GM21381 (cell line): ENCODE measurements around the gene VSTM2L.

ENCODE experiments used
- ATAC-seq: cut with Tn5 transposase; IDR thresholded peaks from one replicate; pipeline ENCODE4 v1.9.1; 2021; ENCODE audit warnings: mild to moderate bottlenecking, moderate library complexity; ENCODE audit not compliant: unreplicated experiment

VSTM2L gene

DNA sequence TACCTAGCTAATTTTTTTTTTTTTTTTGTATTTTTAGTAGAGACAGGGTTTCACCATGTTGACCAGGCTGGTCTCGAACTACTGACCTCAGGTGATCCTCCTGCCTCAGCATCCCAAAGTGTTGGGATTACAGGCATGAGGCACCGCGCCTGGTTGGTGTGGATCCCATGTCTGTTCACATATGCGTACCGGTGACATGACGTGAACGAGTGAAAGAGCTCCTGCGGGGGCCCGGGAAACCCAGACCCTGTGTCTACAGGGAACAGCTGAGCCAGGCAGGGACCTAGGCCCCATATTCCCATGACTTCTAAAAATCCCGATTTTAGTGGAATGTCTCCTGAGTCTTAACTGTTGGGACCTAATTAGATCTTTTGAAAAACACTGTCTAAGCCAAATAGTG lies 33.1 kb downstream of the VSTM2L start:
- ATAC-seq = no peak

DNA sequence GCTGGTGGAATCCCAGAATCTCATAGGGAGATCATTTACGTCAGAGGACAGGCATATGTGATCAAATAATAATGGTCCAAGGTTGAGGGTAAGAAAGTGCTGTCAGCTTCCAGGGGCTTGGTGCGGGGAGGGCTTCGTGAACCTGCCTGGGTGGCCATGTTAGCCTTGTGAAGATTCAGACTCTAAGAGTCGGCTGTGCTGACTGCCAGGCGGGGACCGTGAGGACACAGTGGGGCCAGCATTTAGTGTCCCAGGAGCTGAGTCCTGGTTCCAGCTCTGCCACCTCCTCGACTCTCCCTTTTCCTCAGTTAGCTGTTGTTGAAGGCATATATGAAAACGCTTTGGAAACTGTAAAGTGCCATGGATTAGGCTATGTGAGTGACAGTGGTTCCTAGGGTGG lies 33.5 kb downstream of the VSTM2L start:
- ATAC-seq = no peak

DNA sequence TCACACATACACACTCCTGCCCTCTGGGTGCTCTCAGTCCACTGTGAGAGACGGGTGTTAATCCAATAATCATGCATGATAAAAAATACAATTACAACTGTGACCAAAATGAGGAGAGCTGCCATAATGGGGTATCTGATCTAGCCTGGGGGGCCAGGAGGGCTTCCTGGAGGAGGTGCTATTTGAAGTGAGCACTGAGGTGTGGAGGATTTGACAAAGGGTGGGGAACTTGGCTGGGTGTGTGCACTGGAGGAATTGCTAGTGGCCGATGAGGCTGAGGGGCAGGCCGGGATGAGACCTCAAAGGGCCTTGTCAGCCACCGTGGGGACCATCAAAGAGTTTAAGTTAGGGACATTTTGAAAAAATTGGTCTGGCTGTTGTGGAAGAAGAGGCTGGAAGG lies 34.8 kb downstream of the VSTM2L start:
- no peak for ATAC-seq

DNA sequence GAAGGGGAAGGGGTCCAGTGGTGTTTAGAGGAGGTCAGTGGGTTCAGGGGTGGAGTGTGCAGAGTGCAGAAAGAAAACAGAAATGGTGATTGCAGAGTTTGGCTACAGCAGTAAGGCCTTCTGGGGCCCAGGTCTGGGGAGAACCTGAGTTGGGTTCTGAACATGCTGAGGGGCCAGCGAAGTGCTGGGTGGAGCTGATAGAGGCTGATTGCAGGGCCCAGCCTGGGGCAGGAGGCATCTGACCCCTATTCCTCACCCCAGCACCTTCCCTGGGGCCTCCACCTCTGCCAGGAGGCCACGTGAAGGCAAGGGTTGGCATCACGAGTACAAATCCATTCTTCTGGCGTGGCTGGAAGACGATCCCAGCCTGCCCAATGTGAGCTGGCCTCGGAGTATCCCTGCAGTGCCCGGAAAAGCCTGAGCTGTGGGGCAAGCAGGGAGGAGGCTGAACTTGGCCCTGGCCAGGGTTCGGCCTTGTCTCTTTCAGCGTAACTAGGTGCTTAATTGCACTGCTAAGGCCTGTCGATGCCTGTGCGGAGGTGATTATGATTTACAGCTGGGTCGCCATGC lies 35.3 kb downstream of the VSTM2L start:
- ATAC-seq = no peak

DNA sequence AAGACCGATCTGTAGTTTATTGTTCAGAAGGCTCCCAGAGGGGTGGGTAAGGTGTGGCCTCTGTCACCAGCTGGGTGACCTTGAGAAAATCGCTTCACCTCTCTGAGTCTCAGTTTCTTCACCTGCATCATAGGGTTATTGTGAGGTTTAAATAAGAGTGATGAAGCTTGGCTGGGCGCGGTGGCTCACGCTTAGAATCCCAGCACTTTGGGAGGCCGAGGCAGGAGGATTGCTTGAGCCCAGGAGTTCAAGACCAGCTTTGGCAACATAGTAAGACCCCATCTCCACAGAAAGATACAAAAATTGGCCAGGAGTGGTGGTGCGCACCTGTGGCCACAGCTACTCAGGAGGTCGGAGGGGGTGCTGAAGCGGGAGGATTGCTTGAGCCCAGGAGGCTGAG lies 36.0 kb downstream of the VSTM2L start:
- ATAC-seq = no peak

DNA sequence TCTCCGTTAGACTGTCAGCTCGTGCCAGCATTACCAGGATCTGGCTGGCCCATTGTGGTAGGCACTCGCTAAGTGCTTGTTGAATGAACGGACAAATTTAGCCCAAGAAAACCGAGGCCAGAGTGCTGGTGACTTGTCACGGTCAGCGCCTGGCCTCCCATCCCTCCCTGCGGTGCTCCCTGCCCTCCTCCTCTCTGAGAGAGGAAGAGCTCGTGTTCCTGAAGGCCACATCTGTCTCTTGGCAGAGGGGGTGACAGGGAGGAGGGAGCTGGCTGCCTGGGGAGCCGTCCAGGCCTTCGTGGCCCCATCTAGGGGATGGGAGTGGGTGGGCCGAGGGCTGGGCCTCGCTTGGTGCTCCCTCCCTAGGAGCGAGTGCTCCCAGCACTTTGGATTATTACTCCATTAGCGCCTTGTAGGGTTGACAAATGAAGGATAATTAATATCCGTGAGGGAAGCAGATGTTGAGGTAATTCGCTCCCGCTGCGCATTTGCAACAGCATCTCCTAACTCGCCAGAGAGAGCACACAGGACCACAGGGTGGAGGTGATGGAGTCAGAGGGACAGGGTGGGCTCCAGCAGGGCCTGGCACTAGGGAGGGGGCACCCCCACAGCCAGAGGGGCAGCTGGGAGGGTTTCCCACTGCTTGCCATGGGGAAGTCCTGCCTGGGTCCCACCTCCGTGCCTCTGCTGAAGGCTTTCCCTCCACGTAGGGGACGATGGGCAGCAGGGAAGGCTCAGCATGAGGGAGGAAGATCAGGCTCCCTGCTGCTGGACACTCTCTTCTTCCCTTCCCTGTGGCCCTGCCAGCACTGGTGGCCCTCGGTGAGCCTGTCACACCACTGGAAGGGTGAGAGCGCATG lies 37.0 kb downstream of the VSTM2L start:
- ATAC-seq = no peak

DNA sequence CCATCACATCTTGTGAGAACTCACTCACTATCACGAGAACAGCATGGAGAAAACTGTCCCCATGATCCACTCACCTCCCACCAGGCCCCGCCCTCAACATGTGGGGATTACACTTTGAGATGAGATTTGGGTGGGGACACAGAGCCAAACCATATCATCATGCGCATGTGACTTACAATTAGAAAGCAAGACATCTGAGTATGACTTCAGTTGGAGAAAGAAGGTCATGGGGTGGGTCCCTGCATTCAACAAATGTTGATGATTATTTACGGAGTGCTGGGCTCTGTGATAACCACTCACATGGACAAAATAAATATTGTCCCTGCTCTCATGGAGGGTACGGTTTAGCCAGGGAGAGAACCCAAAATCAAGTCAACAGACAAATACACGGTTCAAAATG lies 37.9 kb downstream of the VSTM2L start:
- no peak for ATAC-seq

DNA sequence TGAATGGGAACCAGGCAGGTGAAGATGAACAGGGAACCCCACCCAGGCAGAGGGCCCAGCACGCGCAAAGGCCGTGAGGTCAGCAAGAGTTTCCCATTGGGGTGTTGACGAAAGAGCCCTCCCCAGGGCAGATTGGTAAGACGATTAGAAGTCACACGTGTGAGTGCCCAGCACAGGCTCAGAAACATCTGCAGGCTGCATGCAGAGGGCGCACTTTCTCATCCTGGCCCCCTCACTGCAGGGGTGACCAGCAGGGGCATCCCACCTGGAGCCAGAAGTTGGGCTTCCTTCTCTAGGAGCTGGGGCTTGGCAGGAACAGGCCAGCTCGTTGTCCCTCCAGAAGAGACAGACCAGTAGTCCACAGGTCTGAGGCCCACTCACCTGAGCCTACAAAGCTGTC lies 38.4 kb downstream of the VSTM2L start:
- no peak for ATAC-seq

DNA sequence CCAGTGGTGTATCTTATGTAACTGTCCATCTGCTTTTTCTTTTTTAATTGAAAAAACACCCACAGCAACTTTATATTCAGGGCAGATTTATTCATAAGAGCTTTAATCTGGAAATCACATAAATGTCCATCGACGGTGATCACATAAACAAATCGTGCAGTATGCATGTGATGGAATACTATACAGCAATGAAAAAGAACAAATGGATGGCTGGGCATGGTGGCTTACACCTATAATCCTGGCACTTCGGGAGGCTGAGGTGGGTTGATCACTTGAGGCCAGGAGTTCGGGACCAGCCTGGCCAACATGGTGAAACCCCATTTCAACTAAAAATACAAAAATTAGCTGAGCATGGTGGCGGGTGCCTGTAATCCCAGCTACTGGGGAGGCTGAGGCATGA lies 39.1 kb downstream of the VSTM2L start:
- ATAC-seq = no peak

DNA sequence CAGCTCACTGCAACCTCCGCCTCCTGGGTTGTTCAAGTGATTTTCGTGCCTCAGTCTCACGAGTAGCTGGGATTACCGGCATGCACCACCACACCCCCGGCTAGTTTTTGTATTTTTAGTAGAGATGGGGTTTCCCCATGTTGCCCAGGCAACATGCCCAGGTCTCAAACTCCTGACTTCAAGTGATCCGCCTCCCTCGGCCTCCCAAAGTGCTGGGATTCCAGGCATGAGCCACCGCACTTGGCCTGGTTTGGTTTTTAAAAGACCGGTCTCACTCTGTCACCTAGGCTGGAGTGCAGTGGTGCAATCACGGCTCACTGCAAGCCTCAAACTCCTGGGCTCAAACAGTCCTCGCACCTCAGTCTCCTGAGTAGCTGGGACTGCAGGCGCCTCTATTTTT lies 40.1 kb downstream of the VSTM2L start:
- ATAC-seq = no peak

DNA sequence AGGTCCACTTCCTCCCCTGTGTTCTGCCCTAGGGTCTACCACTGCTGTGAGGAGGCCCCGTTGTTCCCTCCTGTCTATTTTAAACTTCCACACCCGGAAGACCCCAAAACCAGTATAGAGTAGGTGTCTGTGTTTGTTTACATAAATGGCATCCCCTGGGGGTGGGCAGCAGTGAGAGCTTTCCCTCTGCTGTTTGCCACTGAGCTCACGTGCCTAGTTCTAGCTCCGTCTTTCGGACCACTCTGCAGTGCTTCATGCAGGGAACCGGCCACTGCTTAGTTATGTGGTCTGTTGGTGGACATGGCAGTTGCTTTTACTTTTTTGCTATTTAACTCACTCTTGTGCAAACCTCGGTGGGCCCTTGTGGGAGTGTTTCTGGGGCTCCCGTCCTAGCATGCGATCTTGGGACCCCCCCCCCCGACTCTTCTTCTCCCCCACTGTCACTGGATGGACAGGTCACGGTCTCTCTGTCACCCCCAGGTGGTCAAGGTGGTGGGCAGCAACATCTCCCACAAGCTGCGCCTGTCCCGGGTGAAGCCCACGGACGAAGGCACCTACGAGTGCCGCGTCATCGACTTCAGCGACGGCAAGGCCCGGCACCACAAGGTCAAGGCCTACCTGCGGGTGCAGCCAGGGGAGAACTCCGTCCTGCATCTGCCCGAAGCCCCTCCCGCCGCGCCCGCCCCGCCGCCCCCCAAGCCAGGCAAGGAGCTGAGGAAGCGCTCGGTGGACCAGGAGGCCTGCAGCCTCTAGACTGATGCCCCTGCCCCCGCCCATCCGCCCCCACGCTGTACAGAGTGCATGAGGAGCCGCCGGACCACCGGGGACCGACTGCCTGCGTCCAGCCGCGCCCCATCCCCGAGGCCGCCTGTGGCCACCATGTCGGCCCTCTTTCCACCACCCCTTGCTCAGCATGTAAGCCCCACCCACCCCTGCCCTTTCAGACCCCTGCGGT lies 40.9 kb downstream of the VSTM2L start:
- ATAC-seq = no peak

DNA sequence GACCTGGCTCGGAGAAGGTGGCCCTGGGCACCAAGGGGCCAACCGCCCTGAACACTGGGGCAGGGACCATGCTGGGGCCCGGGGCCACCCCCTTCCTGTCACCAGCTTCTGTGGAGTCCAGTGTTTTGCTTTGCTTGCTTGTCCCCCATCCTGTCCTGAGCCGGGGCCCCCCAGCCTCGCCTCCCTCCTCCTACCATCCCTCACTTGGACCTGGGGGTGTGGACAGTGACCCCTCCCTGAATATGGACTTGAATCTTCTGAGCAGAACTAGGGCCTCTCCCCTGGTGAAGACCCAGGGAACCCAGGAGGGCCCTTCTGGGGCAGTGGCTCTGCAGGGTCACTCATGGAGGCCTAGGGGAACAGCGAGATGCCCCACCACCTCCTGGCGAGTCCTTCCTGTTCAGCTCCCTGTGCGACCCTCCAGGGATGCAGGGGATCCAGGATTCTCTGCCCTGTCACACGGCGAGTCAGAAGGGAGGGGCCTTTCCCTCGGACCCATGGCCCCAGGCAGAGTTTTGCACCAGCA lies 41.6 kb downstream of the VSTM2L start:
- no peak for ATAC-seq

DNA sequence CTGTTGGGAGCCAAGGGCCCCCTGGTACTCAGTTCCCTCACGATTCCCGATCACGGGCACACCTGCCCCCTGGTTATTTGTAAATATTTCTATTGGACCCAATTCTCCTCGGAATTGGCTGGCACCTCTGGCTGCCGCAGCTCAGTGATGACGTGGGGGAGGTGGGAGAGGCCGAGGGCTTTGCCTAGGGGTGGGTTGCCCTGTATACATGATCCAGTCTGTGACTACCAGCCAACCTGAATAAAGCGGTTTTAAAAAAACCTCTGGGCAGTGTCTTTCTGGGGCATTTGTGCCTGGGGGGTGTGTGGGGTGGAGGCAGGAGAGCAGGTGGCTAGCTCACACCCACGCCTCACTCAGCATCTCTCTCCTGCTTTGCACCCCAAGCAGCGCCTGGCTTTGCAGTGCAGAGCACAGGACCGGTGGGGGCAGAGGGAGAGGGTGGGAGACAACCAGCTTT lies 42.2 kb downstream of the VSTM2L start:
- no peak for ATAC-seq

DNA sequence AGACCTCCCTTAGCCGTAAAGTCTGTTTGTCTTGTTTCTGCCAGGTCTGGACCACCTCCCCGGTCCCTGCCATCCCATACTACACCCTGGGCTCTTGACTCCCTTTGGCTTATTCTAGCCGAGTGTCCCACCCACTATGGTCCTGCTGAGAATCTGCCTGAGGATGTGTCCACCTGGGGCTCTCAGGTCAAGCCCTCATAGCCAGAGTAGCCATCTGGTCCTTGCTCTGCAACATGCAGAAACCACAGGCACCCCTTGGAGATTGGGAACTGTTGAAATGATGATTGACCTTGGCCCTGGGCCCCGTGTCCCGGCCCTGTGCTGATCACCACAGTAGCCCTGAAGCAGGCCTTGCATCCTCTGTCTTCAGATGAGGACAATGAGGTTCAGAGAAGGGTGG lies 44.0 kb downstream of the VSTM2L start:
- no peak for ATAC-seq

DNA sequence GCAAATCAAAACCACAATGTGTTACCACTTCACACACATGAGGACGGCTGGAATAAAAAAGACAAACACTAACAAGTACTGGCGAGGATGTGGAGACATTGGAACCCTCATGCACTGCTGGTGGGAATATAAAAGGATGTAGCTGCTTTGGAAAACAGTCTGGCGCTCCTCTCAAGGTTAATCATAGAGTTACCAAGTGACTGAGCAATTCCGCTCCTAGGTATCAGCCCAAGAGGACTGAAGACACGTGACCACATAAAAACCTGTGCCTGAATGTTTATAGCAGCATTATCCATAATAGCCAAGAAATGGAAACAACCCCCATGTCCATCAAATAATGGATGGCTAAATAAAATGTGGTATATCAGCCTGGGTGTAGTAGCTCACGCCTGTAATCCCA lies 45.0 kb downstream of the VSTM2L start:
- no peak for ATAC-seq

DNA sequence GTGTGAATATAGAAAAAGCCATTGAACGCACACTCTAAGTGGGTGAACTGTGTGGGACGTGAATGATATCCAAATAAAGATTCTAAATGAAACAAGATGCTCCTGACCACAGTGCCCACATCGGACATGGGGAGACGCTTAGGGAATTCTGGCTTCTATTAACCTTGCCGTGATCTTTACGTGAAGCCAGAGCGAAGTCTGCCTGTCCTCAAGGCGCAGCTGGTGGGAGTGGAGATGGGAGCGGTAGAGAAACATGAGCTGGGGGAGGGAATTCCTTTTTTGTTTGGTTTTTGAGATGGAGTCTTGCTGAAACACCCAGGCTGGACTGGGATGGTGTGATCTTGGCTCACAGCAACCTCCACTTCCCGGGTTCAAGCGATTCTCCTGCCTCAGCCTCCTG lies 46.0 kb downstream of the VSTM2L start:
- ATAC-seq = no peak

DNA sequence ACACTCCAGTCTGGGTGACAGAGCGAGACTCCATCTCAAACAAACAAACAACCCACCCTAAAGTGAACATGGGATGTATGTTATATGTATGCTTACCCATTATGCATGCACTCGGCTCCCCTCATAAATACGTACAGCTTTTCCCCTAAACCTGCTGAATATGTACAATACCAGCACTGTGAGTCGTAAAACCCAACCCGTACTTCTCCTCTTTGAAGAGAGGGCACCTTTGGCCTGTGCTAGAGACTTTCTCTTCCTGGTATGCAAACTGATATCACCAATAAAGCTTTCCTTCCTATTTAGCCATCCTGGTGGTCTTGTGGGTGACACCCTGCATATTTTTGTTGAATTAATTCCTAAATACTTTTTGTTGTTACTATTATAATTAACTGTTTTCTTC lies 51.3 kb downstream of the VSTM2L start:
- no peak for ATAC-seq

DNA sequence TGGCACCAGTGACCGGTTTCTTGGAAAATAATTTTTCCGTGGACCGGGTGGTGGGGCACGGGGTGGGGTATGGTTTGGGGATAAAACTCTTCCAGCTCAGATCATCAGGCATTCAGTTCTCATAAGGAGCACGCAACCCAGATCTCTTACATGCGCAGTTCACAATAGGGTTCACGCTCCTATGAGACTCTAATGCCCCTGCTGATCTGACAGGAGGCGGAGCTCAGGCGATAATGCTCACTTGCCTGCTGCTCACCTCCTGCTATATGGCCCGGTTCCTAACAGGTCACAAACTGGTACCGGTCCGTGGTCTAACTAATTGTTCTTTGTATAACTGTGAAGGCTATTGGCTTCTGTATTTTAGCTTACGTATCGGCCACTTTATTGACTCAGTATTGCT lies 51.7 kb downstream of the VSTM2L start:
- ATAC-seq = no peak

DNA sequence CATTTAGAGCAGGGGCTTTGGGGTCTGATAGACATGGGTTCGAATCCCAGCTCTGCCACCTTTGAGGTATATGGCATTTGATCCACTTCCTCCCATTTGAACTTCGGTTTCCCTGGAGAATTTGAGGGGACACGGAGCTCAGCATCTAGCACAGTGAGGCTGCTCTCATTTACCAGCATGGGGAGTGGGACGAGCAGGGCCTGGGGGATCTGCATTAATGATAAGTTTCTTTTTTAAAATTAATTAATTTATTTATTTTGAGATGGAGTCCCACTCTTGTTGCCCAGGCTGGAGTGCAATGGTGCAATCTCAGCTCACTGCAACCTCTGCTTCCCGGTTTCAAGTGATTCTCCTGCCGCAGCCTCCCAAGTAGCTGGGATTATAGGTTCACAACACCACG lies 52.6 kb downstream of the VSTM2L start:
- ATAC-seq = no peak

DNA sequence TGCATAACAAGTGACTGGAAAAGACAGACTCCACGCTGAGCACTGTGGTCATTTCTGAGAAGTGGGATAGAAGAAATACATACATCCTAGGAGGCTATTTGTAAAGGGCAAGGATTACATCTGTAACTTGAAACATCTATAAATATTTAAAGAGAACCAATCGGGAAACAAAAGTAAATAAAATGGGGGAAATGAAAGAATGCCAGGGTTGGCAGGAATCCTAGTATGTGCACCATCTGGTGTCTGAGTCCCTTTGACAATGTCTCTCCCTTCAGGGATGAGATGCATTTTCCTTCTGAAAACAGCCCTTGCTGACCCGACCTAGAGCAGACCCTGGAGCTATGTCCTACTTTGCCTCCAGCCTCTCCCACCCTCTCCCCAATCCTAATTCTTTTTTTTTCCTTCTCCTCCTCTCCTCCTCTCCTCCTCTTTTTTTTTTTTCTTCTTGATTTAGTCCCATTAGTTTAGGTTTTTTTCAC lies 53.2 kb downstream of the VSTM2L start:
- ATAC-seq = no peak

DNA sequence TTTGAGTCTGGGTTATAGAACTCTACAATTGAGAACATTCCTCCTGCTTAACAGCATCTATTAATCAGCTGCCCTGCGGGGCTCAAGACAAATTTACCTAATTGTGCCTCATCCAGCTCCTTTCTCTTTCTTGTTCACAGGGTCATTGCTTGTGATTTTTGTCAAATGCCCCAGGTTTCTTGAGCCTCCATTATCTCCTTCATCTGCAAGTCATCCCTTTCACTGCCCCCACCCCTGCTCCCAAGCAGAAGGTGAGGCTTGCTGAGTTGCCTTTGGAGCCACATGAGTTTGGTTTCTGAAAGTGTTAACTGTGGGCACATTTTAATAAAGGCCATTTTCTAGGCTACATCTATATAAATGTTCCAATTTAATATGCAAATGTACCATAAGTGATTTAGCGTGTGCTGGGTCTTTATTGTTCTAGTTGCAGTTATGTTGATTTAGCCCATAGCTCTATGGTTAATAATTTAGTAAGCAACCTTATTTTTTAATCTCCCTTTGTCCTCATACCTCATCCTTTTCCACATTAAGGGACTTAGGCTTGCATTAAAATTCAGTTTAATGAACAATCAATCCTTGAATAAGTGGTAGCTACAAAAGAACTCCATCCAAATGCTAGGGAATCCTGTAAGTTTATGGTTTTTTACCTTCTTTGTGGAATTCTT lies 56.1 kb downstream of the VSTM2L start:
- ATAC-seq = no peak
